H9 (cell line): Measurements from ENCODE around the gene FGA. TPM values are rescaled to one million over a fixed set of nuclear protein-coding genes. Genes with fewer than 3 reads are reported as not detected.

Experiments used
- DNase-seq: peaks from one replicate; pipeline ENCODE4 v3.0.0-alpha.2; 2017
- H2AFZ ChIP-seq: one replicate; pipeline ENCODE4 v1.6.1; 2013; ENCODE audit warnings: mild to moderate bottlenecking, low read length, control low read depth, moderate library complexity
- H2AK5ac ChIP-seq: 2 replicates; pipeline ENCODE4 v1.6.1; 2013; ENCODE audit warnings: low read length, control low read depth, mixed read lengths; ENCODE audit not compliant: insufficient read length
- H2BK120ac ChIP-seq: one replicate; pipeline ENCODE4 v1.6.1; 2013; ENCODE audit warnings: low read depth, mild to moderate bottlenecking, low read length, control low read depth, inconsistent platforms; ENCODE audit not compliant: poor library complexity, severe bottlenecking
- H2BK12ac ChIP-seq: 2 replicates; pipeline ENCODE4 v1.6.1; 2013; ENCODE audit warnings: low read length, control low read depth, mixed read lengths, low read depth; ENCODE audit not compliant: insufficient read length
- H2BK15ac ChIP-seq: 2 replicates; pipeline ENCODE4 v1.6.1; 2013; ENCODE audit warnings: low read depth, low read length, control low read depth
- H2BK20ac ChIP-seq: one replicate; pipeline ENCODE4 v1.6.1; 2013; ENCODE audit warnings: low read depth, mild to moderate bottlenecking, low read length, control low read depth, inconsistent platforms; ENCODE audit not compliant: poor library complexity, severe bottlenecking
- H2BK5ac ChIP-seq: 2 replicates; pipeline ENCODE4 v1.6.1; 2013; ENCODE audit warnings: low read length, control low read depth, mixed read lengths; ENCODE audit not compliant: insufficient read length
- H3K14ac ChIP-seq: 2 replicates; pipeline ENCODE4 v1.6.1; 2013; ENCODE audit warnings: low read length, control low read depth; ENCODE audit not compliant: insufficient read depth
- H3K18ac ChIP-seq: 2 replicates; pipeline ENCODE4 v1.6.1; 2013; ENCODE audit warnings: low read depth, mild to moderate bottlenecking, mixed read lengths, low read length, control low read depth; ENCODE audit not compliant: insufficient read length
- H3K23ac ChIP-seq: 2 replicates; pipeline ENCODE4 v1.6.1; 2013; ENCODE audit warnings: low read length, control low read depth, mixed read lengths, low read depth; ENCODE audit not compliant: insufficient read length
- H3K23me2 ChIP-seq: 2 replicates; pipeline ENCODE4 v1.6.1; 2013; ENCODE audit warnings: low read depth, mild to moderate bottlenecking, mixed read lengths, low read length, control low read depth; ENCODE audit not compliant: insufficient read length, poor library complexity, severe bottlenecking
- H3K27ac ChIP-seq: 2 replicates; pipeline ENCODE4 v1.5.1; 2013; ENCODE audit warnings: low read length, control low read depth, mixed read lengths, low read depth; ENCODE audit not compliant: insufficient read length
- H3K27me3 ChIP-seq: 2 replicates; pipeline ENCODE4 v1.6.1; 2013; ENCODE audit warnings: low read length, control low read depth, inconsistent platforms; ENCODE audit not compliant: insufficient read depth
- H3K4ac ChIP-seq: 2 replicates; pipeline ENCODE4 v1.6.1; 2013; ENCODE audit warnings: low read depth, mild to moderate bottlenecking, control low read depth, inconsistent platforms, low read length, moderate library complexity
- H3K4me1 ChIP-seq: 2 replicates; pipeline ENCODE4 v1.6.1; 2013; ENCODE audit warnings: low read length, control low read depth, inconsistent platforms; ENCODE audit not compliant: insufficient read depth
- H3K4me2 ChIP-seq: 2 replicates; pipeline ENCODE4 v1.6.1; 2013; ENCODE audit warnings: low read length, control low read depth, mixed read lengths; ENCODE audit not compliant: insufficient read length, insufficient read depth
- H3K56ac ChIP-seq: 2 replicates; pipeline ENCODE4 v1.6.1; 2013; ENCODE audit warnings: low read depth, mild to moderate bottlenecking, mixed read lengths, low read length, control low read depth; ENCODE audit not compliant: insufficient read length
- H3K79me1 ChIP-seq: 2 replicates; pipeline ENCODE4 v1.6.1; 2013; ENCODE audit warnings: low read depth, mild to moderate bottlenecking, moderate library complexity, low read length, control low read depth, inconsistent platforms; ENCODE audit not compliant: insufficient read depth, poor library complexity, severe bottlenecking
- H3K79me2 ChIP-seq: 2 replicates; pipeline ENCODE4 v1.6.1; 2013; ENCODE audit warnings: low read length, control low read depth, inconsistent platforms; ENCODE audit not compliant: insufficient read depth
- H3K9ac ChIP-seq: 2 replicates; pipeline ENCODE4 v1.6.1; 2013; ENCODE audit warnings: low read length, control low read depth, mixed read lengths; ENCODE audit not compliant: insufficient read length; ENCODE audit errors: extremely low read depth
- H3K9me3 ChIP-seq: one replicate; pipeline ENCODE4 v1.6.1; 2013; ENCODE audit warnings: low read depth, low read length, inconsistent platforms; ENCODE audit not compliant: control insufficient read depth
- H3T11ph ChIP-seq: one replicate; pipeline ENCODE4 v1.6.1; 2013; ENCODE audit warnings: mild to moderate bottlenecking, low read length, control low read depth, inconsistent platforms
- H4K20me1 ChIP-seq: one replicate; pipeline ENCODE4 v1.6.1; 2013; ENCODE audit not compliant: control insufficient read depth, insufficient read length, insufficient read depth
- H4K5ac ChIP-seq: 2 replicates; pipeline ENCODE4 v1.6.1; 2013; ENCODE audit warnings: low read depth, mild to moderate bottlenecking, mixed read lengths, low read length, control low read depth; ENCODE audit not compliant: insufficient read length
- H4K8ac ChIP-seq: replicated peaks from 2 replicates; pipeline ENCODE4 v1.6.1; 2013; ENCODE audit warnings: low read length, control low read depth, mixed read lengths, low read depth; ENCODE audit not compliant: insufficient read length
- H4K91ac ChIP-seq: 2 replicates; pipeline ENCODE4 v1.6.1; 2013; ENCODE audit warnings: low read depth, mild to moderate bottlenecking, moderate library complexity, mixed read lengths, low read length, control low read depth; ENCODE audit not compliant: insufficient read length
- H3K27ac Mint-ChIP-seq, 3 experiments: 2 replicates in 2 of 3; 3 replicates in 1 of 3; pipeline ENCODE4 v1.8.0; 2020 to 2021; ENCODE audit warnings: mixed read lengths in 3 of 3, mild to moderate bottlenecking in 1 of 3, moderate library complexity in 1 of 3
- H3K27me3 Mint-ChIP-seq: 2 replicates; pipeline ENCODE4 v1.8.0; 2021; ENCODE audit warnings: low read depth, mild to moderate bottlenecking, moderate library complexity, mixed read lengths
- H3K36me3 Mint-ChIP-seq, 3 experiments: 2 replicates in 2 of 3; 3 replicates in 1 of 3; pipeline ENCODE4 v1.8.0; 2020 to 2021; ENCODE audit warnings: low read depth in 3 of 3, mixed read lengths in 3 of 3; ENCODE audit not compliant: insufficient read depth in 1 of 3
- H3K4me1 Mint-ChIP-seq, 2 experiments: 2 replicates each; pipeline ENCODE4 v1.8.0; 2020; ENCODE audit warnings: mixed read lengths in 2 of 2
- H3K4me3 Mint-ChIP-seq, 2 experiments: 2 replicates in 1 of 2; 3 replicates in 1 of 2; pipeline ENCODE4 v1.8.0; 2020 to 2021; ENCODE audit warnings: mild to moderate bottlenecking in 2 of 2, mixed read lengths in 2 of 2, moderate library complexity in 1 of 2
- H3K9me3 Mint-ChIP-seq, 2 experiments: 2 replicates in 1 of 2; 3 replicates in 1 of 2; pipeline ENCODE4 v1.8.0; 2020; ENCODE audit warnings: mild to moderate bottlenecking in 2 of 2, mixed read lengths in 2 of 2, moderate library complexity in 1 of 2
- whole genome bisulfite sequencing: extraction: QIAGEN DNeasy Blood & Tissue Kit; methylation state at CpG from one replicate; pipeline ENCODE4 v1.1.7; 2013; ENCODE audit warnings: missing lambda C conversion rate, low lambda C conversion rate, mixed read lengths; ENCODE audit not compliant: insufficient read length; ENCODE audit errors: extremely low coverage; 5-methylcytosine and 5-hydroxymethylcytosine counted together
- total RNA-seq: library from RNA; stranded (reverse); gene quantifications from 2 replicates; pipeline ENCODE4 v1.2.1, GENCODE V29; 2021
- TF ChIP-seq, protein P1 (sequence below): fragments of 200-600 bp; sonication (generic); conservative IDR thresholded peaks from 3 replicates; pipeline ENCODE4 v1.8.0; 2021; ENCODE audit warnings: antibody characterized with exemption, mild to moderate bottlenecking

The FGA gene
- total RNA-seq, 1 experiment from 2014 or later, result not detected

GRCh38 chr4:154616731-154617130 is 26.2 kb upstream of the FGA start:
- H3K27ac ChIP-seq, result no peak overlapping the region
- no peak overlapping the region for H2BK20ac ChIP-seq
- H3K23me2 ChIP-seq, result no peaks in the 10 kb centered on the region
- H3K9me3 Mint-ChIP-seq, result no peaks in the 10 kb centered on the region
- no peak overlapping the region for H3K9ac ChIP-seq
- no peak for DNase-seq
- H3K79me2 ChIP-seq, result no peaks in the 10 kb centered on the region
- H2BK5ac ChIP-seq, result no peak overlapping the region
- no peak overlapping the region for H3K56ac ChIP-seq
- no peak overlapping the region for H3K18ac ChIP-seq
- TF ChIP-seq, protein P1, sequence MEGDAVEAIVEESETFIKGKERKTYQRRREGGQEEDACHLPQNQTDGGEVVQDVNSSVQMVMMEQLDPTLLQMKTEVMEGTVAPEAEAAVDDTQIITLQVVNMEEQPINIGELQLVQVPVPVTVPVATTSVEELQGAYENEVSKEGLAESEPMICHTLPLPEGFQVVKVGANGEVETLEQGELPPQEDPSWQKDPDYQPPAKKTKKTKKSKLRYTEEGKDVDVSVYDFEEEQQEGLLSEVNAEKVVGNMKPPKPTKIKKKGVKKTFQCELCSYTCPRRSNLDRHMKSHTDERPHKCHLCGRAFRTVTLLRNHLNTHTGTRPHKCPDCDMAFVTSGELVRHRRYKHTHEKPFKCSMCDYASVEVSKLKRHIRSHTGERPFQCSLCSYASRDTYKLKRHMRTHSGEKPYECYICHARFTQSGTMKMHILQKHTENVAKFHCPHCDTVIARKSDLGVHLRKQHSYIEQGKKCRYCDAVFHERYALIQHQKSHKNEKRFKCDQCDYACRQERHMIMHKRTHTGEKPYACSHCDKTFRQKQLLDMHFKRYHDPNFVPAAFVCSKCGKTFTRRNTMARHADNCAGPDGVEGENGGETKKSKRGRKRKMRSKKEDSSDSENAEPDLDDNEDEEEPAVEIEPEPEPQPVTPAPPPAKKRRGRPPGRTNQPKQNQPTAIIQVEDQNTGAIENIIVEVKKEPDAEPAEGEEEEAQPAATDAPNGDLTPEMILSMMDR, result no peak
- H3K4ac ChIP-seq, result no peak overlapping the region
- H2AK5ac ChIP-seq, result no peak overlapping the region
- no peak overlapping the region for H2AFZ ChIP-seq
- no peak overlapping the region for H4K5ac ChIP-seq
- no peak overlapping the region for H3K4me2 ChIP-seq
- no peak overlapping the region for H2BK15ac ChIP-seq
- H3K79me1 ChIP-seq, result no peaks in the 10 kb centered on the region
- H2BK12ac ChIP-seq, result no peak overlapping the region
- H3T11ph ChIP-seq, result no peak overlapping the region
- WGBS, result no CpG with 5 or more reads among the region's 2 CpGs
- no peak overlapping the region for H2BK120ac ChIP-seq
- no peak overlapping the region for H3K14ac ChIP-seq
- H3K36me3 Mint-ChIP-seq, result no peaks in the 10 kb centered on the region
- H3K23ac ChIP-seq, result no peak overlapping the region
- no peaks in the 10 kb centered on the region; the same call in 1 of the 2 replicates for H3K4me1 ChIP-seq
- no peak overlapping the region for H4K91ac ChIP-seq
- H4K20me1 ChIP-seq, result no peaks in the 10 kb centered on the region
- H3K9me3 ChIP-seq, result no peaks in the 10 kb centered on the region
- H3K27me3 Mint-ChIP-seq, result no peaks in the 10 kb centered on the region
- H3K4me1 Mint-ChIP-seq, result peaks cover 4 to 9% of the 10 kb centered on the region in 2 experiments
- no peak overlapping the region for H4K8ac ChIP-seq
- H3K27me3 ChIP-seq, result no peaks in the 10 kb centered on the region
- H3K4me3 Mint-ChIP-seq, result no peak overlapping the region
- H3K27ac Mint-ChIP-seq, result no peak overlapping the region
